ENCODE measurements around the gene DBNL.
A peak's percentile ranks its signal among the peaks of the same experiment; 100 is the strongest.

DBNL gene

DNA sequence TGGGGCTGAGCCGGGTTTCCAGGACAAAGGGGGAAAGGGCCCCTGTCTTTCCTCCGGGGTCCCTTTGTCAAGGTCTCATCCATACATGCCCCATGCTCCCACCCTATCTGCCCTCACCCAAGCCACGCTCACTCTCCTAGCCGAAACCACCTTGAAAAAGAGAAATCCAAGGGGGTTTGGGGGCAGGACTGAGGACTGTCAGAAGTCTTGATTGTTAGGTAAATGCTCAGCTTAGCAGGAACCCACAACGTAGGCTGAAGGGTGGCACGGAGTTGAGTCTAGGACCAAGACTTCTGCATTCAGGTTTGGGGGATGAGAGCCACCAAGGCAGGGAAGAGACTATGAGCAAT is 21.6 kb downstream of the DBNL start:
- no peak for DNase-seq (ENCODE audit: low spot score)
- TF ChIP-seq, protein P1, sequence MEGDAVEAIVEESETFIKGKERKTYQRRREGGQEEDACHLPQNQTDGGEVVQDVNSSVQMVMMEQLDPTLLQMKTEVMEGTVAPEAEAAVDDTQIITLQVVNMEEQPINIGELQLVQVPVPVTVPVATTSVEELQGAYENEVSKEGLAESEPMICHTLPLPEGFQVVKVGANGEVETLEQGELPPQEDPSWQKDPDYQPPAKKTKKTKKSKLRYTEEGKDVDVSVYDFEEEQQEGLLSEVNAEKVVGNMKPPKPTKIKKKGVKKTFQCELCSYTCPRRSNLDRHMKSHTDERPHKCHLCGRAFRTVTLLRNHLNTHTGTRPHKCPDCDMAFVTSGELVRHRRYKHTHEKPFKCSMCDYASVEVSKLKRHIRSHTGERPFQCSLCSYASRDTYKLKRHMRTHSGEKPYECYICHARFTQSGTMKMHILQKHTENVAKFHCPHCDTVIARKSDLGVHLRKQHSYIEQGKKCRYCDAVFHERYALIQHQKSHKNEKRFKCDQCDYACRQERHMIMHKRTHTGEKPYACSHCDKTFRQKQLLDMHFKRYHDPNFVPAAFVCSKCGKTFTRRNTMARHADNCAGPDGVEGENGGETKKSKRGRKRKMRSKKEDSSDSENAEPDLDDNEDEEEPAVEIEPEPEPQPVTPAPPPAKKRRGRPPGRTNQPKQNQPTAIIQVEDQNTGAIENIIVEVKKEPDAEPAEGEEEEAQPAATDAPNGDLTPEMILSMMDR (IDR thresholded peaks at IDR 0.05; ENCODE audit: extremely low read depth, missing control alignments): no peak

DNA sequence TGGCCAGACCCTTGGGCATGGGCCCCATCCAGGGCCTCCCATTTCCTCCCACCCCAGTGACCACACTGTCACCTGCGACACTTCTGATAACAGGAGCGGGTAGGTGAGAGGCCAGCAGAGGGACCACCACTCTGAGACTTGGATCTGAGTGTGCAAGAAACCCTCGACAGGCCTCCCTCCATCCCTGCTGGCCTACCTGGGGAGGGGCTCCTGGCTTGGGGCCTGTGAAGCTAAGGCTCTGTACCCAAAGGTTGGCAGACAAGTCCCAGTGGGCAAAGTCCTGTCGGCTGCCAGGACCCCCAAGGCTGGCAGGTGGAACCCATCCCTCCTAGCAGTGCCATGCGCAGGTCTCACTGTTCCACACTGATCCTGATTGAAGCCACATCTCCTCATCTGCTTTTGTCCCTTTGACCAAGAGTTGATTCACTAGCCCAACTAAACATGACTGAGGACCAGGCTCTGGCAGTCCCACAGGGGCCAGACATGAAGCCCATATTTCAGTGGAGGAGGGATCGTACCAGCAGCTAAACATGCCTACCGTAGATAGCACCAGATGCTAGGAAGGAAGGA is 22.1 kb downstream of the DBNL start:
- no peak for DNase-seq (ENCODE audit: low spot score)
- TF ChIP-seq, protein P1 (IDR thresholded peaks at IDR 0.05; ENCODE audit: extremely low read depth, missing control alignments): no peak

DNA sequence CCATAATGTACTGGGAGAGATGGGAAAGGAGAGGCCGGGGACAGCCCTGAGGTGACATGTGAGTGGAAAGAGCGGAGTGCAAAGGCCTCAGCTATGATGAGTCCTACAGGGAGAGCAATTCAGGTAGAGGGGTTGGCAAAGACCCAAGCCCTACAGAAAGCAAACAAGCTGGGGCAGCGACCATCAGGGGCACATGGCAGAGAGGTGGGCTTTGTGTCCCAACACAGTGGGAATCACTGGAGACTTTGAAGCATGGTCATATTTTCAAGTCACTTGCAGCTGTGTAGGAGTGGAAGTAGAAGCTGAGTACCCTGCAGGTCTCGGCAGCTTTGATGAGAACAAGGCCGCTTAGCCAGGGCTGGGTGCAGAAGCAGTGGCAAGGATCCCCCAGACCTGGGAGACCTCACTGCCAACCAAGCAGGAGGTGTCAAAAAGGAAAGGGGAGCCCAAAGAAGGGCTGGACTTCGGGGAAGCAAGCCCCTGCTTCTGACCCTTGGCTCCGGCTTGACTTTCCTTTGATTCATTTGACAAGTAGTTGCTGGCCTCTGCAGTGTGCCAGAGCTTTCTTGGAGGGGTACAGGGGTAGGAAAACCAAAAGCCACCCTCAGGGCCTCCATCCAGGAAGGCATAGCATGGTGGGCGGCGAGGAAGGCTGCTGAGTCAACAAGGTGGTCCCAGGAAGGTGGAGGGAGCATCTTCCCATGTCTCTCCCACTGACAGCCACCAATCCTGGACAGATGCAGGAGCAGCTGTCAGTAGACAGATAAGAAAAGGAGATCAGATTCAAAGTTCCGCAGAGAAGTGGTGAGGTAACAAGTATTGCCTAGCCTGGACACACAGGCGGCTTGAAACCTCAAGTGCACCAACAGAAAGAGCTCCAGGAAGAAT is 22.8 kb downstream of the DBNL start:
- TF ChIP-seq, protein P1 (IDR thresholded peaks at IDR 0.05; ENCODE audit: extremely low read depth, missing control alignments): no peak

DNA sequence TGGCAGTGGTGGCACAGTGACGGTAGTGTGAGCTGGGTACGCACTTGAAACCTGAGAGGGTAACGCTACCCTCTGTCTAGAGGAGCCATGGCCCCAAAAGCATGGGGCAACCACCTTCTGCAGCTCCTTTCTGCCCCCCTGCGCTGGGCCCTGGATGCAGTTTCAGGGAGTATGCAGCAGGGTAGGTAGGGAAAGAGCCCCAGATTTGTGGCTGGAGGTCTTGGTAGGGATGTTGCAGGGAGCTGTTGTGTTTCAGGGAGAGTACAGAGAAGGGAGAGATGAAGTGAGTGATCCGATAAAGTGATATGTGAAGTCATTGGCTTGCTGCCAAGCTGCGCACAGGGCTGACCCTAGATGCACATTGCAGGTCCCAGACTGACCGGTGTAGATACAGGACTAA is 23.6 kb downstream of the DBNL start:
- TF ChIP-seq, protein P1 (IDR thresholded peaks at IDR 0.05; ENCODE audit: extremely low read depth, missing control alignments): no peak
- no peak for DNase-seq (ENCODE audit: low spot score)

More for the DNA sequence above, 22.8 kb downstream of the DBNL start:
- no peak for DNase-seq (ENCODE audit: low spot score)

DNA sequence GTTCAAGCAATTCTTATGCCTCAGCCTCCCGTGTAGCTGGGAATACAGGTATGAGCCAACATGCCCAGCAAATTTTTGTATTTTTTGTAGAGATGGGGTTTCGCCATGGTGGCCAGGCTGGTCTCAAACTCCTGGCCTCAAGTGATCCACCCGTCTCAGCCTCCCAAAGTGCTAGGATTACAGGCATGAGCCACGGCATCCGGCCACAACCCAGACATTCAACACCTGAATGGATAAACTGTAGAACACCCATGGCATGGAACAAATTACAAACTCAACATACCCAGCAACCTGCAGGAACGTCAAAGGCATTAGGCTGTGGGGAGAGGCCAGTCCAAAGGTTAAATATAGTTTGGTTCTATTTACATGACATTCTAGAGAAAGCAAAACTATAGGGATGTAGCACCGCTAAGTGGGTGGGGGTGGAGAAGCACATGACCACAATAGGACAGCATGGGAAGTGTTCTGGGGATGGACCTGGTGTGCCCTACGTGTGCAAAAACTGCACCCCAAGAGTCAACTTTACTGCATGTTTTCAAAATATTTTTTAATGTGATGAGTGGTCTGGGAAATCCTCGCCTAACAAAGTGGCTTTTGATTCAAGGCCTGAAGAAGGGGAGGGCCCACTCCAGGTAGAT is 27.3 kb downstream of the DBNL start:
- DNase-seq (ENCODE audit: low spot score): no peak

DNA sequence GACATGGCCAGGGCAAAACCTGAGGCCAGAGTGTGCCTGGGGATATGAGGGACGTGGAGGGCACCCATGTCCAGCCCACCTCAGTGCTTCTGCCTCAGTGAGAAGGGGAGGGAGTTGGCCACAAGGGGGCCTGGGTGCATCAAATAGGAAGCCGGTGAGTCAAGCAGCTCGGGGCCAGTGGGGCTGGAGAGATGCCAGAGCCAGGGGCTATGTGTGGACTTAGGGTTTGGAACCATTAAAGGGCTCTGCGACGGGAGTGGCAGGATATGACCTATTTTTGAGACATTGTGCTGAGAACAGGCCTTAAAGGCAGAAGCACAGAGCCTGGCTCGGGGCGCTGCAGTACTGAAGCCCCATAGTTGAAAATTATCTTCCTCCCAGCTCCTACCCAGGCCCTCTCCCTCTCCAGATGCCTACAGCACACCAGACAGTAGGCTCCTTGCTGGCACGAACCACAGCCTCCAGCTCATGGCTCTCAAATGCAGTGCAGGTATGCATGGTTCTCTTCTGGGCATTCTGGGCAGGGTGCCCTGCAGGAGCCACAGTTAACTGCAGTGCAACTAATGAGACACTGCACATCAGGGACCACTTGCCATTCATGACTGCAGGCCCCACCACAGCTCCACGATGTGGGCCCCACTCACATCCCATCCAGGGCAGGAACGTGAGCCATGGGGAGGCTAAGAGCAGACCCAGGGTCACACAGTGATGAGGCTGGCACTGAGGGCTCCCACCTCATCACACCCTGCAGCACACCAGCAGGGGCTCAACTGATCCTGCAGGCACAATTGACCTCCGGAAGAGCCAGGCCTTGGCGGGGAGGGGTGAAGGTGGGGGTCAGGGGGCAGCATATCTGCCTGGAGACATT is 28.1 kb downstream of the DBNL start:
- TF ChIP-seq, protein P1 (IDR thresholded peaks at IDR 0.05; ENCODE audit: extremely low read depth, missing control alignments): peak; percentile 7
- peak; percentile 56 for DNase-seq (ENCODE audit: low spot score)

More for the DNA sequence above, 27.3 kb downstream of the DBNL start:
- TF ChIP-seq, protein P1 (IDR thresholded peaks at IDR 0.05; ENCODE audit: extremely low read depth, missing control alignments): no peak
